Measurements from ENCODE around the gene TSPAN5. TPM values are rescaled to one million over a fixed set of nuclear protein-coding genes. Genes with fewer than 3 reads are reported as not detected.
A peak's percentile ranks its signal among the peaks of the same experiment; 100 is the strongest.

Gene TSPAN5
- total and polyA plus RNA-seq, 9 of the 15 experiments (the other 6 are each of a cell fraction or from before 2014, with no cell fraction given) = 0.58 to 6.6 (median 0.73) TPM

GRCh38 chr4:98627531-98628257 lies 30.7 kb downstream of the TSPAN5 start:
- no peak overlapping the region for H3K4me3 ChIP-seq
- H2AFZ ChIP-seq (ENCODE audit: low read depth, low read length) = no peak overlapping the region
- no peaks in the 10 kb centered on the region for H3K79me2 ChIP-seq (ENCODE audit: control insufficient read depth, insufficient read depth, low read length)
- DNase-seq (ENCODE audit: extremely low read depth in 1 of 4, low spot score in 3 of 4) (no peak), ATAC-seq (no peak), FAIRE-seq (no peak)
- TF ChIP-seq RAD21 (CRISPR knock-in tag; conservative IDR thresholded peaks at IDR 0.05 in 1 of 2, IDR thresholded peaks at IDR 0.05 in 1 of 2) (0 out of 4 replicates have a peak, but pooled peaks of 1 of the 2 experiments have one; percentile 9), ELF2 (CRISPR knock-in tag; IDR thresholded peaks at IDR 0.05) (no peak)
- no TSS peak for BruUV-seq (replicated peaks)
- H3K27ac ChIP-seq (ENCODE audit: extremely low read depth, low read depth, low read length) = no peak overlapping the region
- 4% methylated on average over 3 of the region's 3 CpGs for WGBS (ENCODE audit: insufficient coverage, low coverage, missing lambda C conversion rate)
- no peaks in the 10 kb centered on the region for H3K36me3 ChIP-seq (ENCODE audit: control insufficient read depth, insufficient read depth, low read length)
- H3K9me3 ChIP-seq (replicated peaks; ENCODE audit: control insufficient read depth, insufficient read depth, low read depth, low read length) = no peaks in the 10 kb centered on the region
- no peaks in the 10 kb centered on the region for H3K4me1 ChIP-seq (replicated peaks in 1 of 2; ENCODE audit: control insufficient read depth in 2 of 2, insufficient read depth in 2 of 2, low read length in 2 of 2)
- H4K20me1 ChIP-seq (replicated peaks; ENCODE audit: control insufficient read depth, insufficient read depth, low read length) = no peaks in the 10 kb centered on the region
- H3K9me1 ChIP-seq (ENCODE audit: control insufficient read depth, insufficient read depth, low read length) = no peaks in the 10 kb centered on the region
- peaks cover 0 to under 1% of the 10 kb centered on the region in 2 experiments; a peak in 1 of 5 replicates for H3K27me3 ChIP-seq (ENCODE audit: control insufficient read depth in 2 of 2, insufficient read depth in 2 of 2, low read length in 2 of 2)
- in situ Hi-C loops (cut with MboI) (no loop called here), intact Hi-C loops (cut with micrococcal nuclease) (loop anchor here (10.0 kb wide), 1 partner anchor 163 kb away; no protein-coding TSS in a partner anchor)
- H3K9ac ChIP-seq (ENCODE audit: insufficient read depth in 1 of 2, low read depth in 2 of 2, low read length in 2 of 2) = no peak overlapping the region
- ChIA-PET POLR2A (interaction anchor here (0.6 to 0.7 kb wide), 2 partner anchors 176 to 424 kb away, joined by 3 read pairs; no protein-coding TSS in a partner anchor), CTCF (ENCODE audit: low intra/inter-chr PET ratio) (no interaction called here)
- H3K4me2 ChIP-seq (ENCODE audit: insufficient read depth, low read length) = no peak overlapping the region

GRCh38 chr4:98626350-98626749 lies 32.1 kb downstream of the TSPAN5 start:
- Histone ChIP-seq H4K20me1 (replicated peaks; ENCODE audit: control insufficient read depth, insufficient read depth, low read length) (no peaks in the 10 kb centered on the region), H3K36me3 (ENCODE audit: control insufficient read depth, insufficient read depth, low read length) (no peaks in the 10 kb centered on the region), H3K27ac (ENCODE audit: extremely low read depth, low read depth, low read length) (no peak overlapping the region), H3K9me3 (replicated peaks; ENCODE audit: control insufficient read depth, insufficient read depth, low read depth, low read length) (no peaks in the 10 kb centered on the region), H3K4me3 (no peak overlapping the region), H3K9me1 (ENCODE audit: control insufficient read depth, insufficient read depth, low read length) (no peaks in the 10 kb centered on the region), H3K4me1 (replicated peaks in 1 of 2; ENCODE audit: control insufficient read depth in 2 of 2, insufficient read depth in 2 of 2, low read length in 2 of 2) (no peaks in the 10 kb centered on the region), H3K79me2 (ENCODE audit: control insufficient read depth, insufficient read depth, low read length) (no peaks in the 10 kb centered on the region), H3K4me2 (ENCODE audit: insufficient read depth, low read length) (no peak overlapping the region), H3K9ac (ENCODE audit: insufficient read depth in 1 of 2, low read depth in 2 of 2, low read length in 2 of 2) (no peak overlapping the region), H2AFZ (ENCODE audit: low read depth, low read length) (no peak overlapping the region), H3K27me3 (ENCODE audit: control insufficient read depth in 2 of 2, insufficient read depth in 2 of 2, low read length in 2 of 2) (no peaks in the 10 kb centered on the region; a peak in 2 of 5 replicates)
- intact Hi-C loops (cut with micrococcal nuclease) (loop anchor here (10.0 kb wide), 1 partner anchor 162 kb away; no protein-coding TSS in a partner anchor), in situ Hi-C loops (cut with MboI) (no loop called here)
- DNase-seq (ENCODE audit: extremely low read depth in 1 of 4, low spot score in 3 of 4) (no peak), ATAC-seq (peak; percentile 51; the same call in 1 of the 3 replicates), FAIRE-seq (no peak)
- TF ChIP-seq UBTF (IDR thresholded peaks at IDR 0.05; ENCODE audit: borderline replicate concordance in 1 of 2, low read depth in 2 of 2, low read length in 2 of 2) = 0 out of 4 replicates have a peak, but pooled peaks of 1 of the 2 experiments have one; percentile 38
- TF ChIP-seq XRCC4 (IDR thresholded peaks at IDR 0.05; ENCODE audit: extremely low read depth, insufficient read depth, insufficient read length) = no peak
- TF ChIP-seq CHAMP1 (IDR thresholded peaks at IDR 0.05) = no peak
- TF ChIP-seq ZNF12 (CRISPR knock-in tag; IDR thresholded peaks at IDR 0.05) = 0 out of 2 replicates have a peak, but pooled peaks have one; percentile 60
- no TSS peak for BruUV-seq (replicated peaks)
- ChIA-PET POLR2A (no interaction called here), CTCF (ENCODE audit: low intra/inter-chr PET ratio) (interaction anchor here (0.6 kb wide), 1 partner anchor 412 kb away, joined by 3 read pairs; no protein-coding TSS in a partner anchor)
- 5% methylated on average over 4 of the region's 4 CpGs for WGBS (ENCODE audit: insufficient coverage, low coverage, missing lambda C conversion rate)

Data from K562 (cell line).